ENCODE measurements around the gene MCM9. TPM values are rescaled to one million over a fixed set of nuclear protein-coding genes. Genes with fewer than 3 reads are reported as not detected.
A peak's percentile ranks its signal among the peaks of the same experiment; 100 is the strongest.

Gene MCM9
- total and polyA plus RNA-seq, 2 donors (not counting 1 experiment from before 2014, with no cell fraction given), result 1.2 to 9.6 TPM

GRCh38 chr6:118893064-118893806, 41.7 kb downstream of the MCM9 start:
- Histone ChIP-seq H2AFZ (ENCODE audit: low read length) (peak overlapping the region; percentile 68), H3K36me3 (ENCODE audit: control insufficient read depth, insufficient read depth, low read length) (no peaks in the 10 kb centered on the region), H3K9me3 (ENCODE audit: control insufficient read depth, insufficient read depth, low read depth, low read length) (no peaks in the 10 kb centered on the region), H3K27me3 (ENCODE audit: control insufficient read depth, insufficient read depth, low read length) (no peaks in the 10 kb centered on the region), H3K4me2 (ENCODE audit: extremely low read depth, insufficient read depth, low read length) (peak overlapping the region; percentile 80), H3K4me3 (replicated peaks in 1 of 4; ENCODE audit: control extremely low read depth in 1 of 4, insufficient read depth in 1 of 4, low read depth in 3 of 4, low read length in 4 of 4) (peak overlapping the region; percentile 39 to 77 (median 66)), H3K9ac (ENCODE audit: insufficient read depth, low read length) (peak overlapping the region; percentile 51), H4K20me1 (ENCODE audit: control insufficient read depth, extremely low read depth, insufficient read depth, low read length) (no peaks in the 10 kb centered on the region), H3K79me2 (ENCODE audit: control insufficient read depth, insufficient read depth, low read length) (peaks cover 31% of the 10 kb centered on the region), H3K4me1 (ENCODE audit: control insufficient read depth, extremely low read depth, insufficient read depth, low read length) (peaks cover 2% of the 10 kb centered on the region), H3K27ac (ENCODE audit: insufficient read depth, low read length) (peak overlapping the region; percentile 80)
- DNase-seq (ENCODE audit: low read depth in 2 of 2), result peak; percentile 64 to 86
- TF ChIP-seq EZH2 (IDR thresholded peaks at IDR 0.05; ENCODE audit: low read length, missing control alignments), result no peak
- no peak for TF ChIP-seq CTCF (conservative IDR thresholded peaks at IDR 0.05 in 1 of 2, IDR thresholded peaks at IDR 0.05 in 1 of 2; ENCODE audit: low read depth in 1 of 2, low read length in 2 of 2)

DNA sequence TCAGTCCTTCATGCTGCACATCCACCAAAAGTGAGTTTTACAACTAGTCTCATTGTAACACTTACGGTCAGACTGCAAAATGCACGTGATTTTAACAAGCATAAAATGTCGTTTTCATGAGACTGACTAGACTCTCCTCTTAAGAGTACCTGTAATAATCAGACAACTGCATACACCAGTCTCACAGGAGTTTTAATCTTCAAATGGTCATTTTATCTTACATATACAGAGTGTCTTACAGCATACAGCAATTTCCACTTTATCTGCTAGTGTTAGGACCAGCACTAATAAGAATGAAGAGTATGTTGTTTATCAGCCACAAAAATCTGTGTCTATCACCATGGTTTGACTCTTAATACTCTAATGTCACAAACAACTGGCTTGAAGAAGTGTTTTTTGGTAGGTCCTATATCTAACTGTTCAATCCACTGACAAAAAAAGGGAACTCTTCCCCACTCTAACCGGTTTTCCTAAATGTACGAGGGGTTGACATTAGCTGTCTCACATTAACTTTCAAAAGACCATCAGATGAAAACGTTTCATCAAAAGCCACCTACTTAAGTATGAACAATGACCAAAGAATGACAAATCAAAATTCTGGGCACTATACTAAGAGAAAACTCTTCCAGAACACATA, 42.5 kb downstream of the MCM9 start:
- H3K4me2 ChIP-seq (ENCODE audit: extremely low read depth, insufficient read depth, low read length), result peak overlapping the region; percentile 80
- no peaks in the 10 kb centered on the region for H3K27me3 ChIP-seq (ENCODE audit: control insufficient read depth, insufficient read depth, low read length)
- no peaks in the 10 kb centered on the region for H3K36me3 ChIP-seq (ENCODE audit: control insufficient read depth, insufficient read depth, low read length)
- peak in 1 of 2 donors; percentile 44 for DNase-seq (ENCODE audit: low read depth in 2 of 2)
- H3K4me1 ChIP-seq (ENCODE audit: control insufficient read depth, extremely low read depth, insufficient read depth, low read length), result peaks cover 2% of the 10 kb centered on the region
- H3K9me3 ChIP-seq (ENCODE audit: control insufficient read depth, insufficient read depth, low read depth, low read length), result no peaks in the 10 kb centered on the region
- TF ChIP-seq EZH2 (IDR thresholded peaks at IDR 0.05; ENCODE audit: low read length, missing control alignments), result no peak
- no peak for TF ChIP-seq CTCF (conservative IDR thresholded peaks at IDR 0.05 in 1 of 2, IDR thresholded peaks at IDR 0.05 in 1 of 2; ENCODE audit: low read depth in 1 of 2, low read length in 2 of 2)
- H3K4me3 ChIP-seq (replicated peaks in 1 of 4; ENCODE audit: control extremely low read depth in 1 of 4, insufficient read depth in 1 of 4, low read depth in 3 of 4, low read length in 4 of 4), result peak overlapping the region; percentile 39 to 77 (median 66)
- peaks cover 25% of the 10 kb centered on the region for H3K79me2 ChIP-seq (ENCODE audit: control insufficient read depth, insufficient read depth, low read length)
- peak overlapping the region; percentile 80 for H3K27ac ChIP-seq (ENCODE audit: insufficient read depth, low read length)
- no peak overlapping the region for H3K9ac ChIP-seq (ENCODE audit: insufficient read depth, low read length)
- peak overlapping the region; percentile 68 for H2AFZ ChIP-seq (ENCODE audit: low read length)
- no peaks in the 10 kb centered on the region for H4K20me1 ChIP-seq (ENCODE audit: control insufficient read depth, extremely low read depth, insufficient read depth, low read length)

- no peak overlapping the region for H3K27ac ChIP-seq (ENCODE audit: insufficient read depth, low read length)
- TF ChIP-seq CTCF (conservative IDR thresholded peaks at IDR 0.05 in 1 of 2, IDR thresholded peaks at IDR 0.05 in 1 of 2; ENCODE audit: low read depth in 1 of 2, low read length in 2 of 2) (no peak), EZH2 (IDR thresholded peaks at IDR 0.05; ENCODE audit: low read length, missing control alignments) (no peak)
- H3K36me3 ChIP-seq (ENCODE audit: control insufficient read depth, insufficient read depth, low read length), result no peaks in the 10 kb centered on the region
- peak overlapping the region in 1 of 4 experiments; percentile 77 for H3K4me3 ChIP-seq (replicated peaks in 1 of 4; ENCODE audit: control extremely low read depth in 1 of 4, insufficient read depth in 1 of 4, low read depth in 3 of 4, low read length in 4 of 4)
- H3K79me2 ChIP-seq (ENCODE audit: control insufficient read depth, insufficient read depth, low read length), result peaks cover 13% of the 10 kb centered on the region
- H3K4me1 ChIP-seq (ENCODE audit: control insufficient read depth, extremely low read depth, insufficient read depth, low read length), result peaks cover 2% of the 10 kb centered on the region
- no peaks in the 10 kb centered on the region for H4K20me1 ChIP-seq (ENCODE audit: control insufficient read depth, extremely low read depth, insufficient read depth, low read length)
- no peak overlapping the region for H3K9ac ChIP-seq (ENCODE audit: insufficient read depth, low read length)
- no peak for DNase-seq (ENCODE audit: low read depth in 2 of 2)
- H3K4me2 ChIP-seq (ENCODE audit: extremely low read depth, insufficient read depth, low read length), result no peak overlapping the region
- no peak overlapping the region for H2AFZ ChIP-seq (ENCODE audit: low read length)
- no peaks in the 10 kb centered on the region for H3K27me3 ChIP-seq (ENCODE audit: control insufficient read depth, insufficient read depth, low read length)
- H3K9me3 ChIP-seq (ENCODE audit: control insufficient read depth, insufficient read depth, low read depth, low read length), result no peaks in the 10 kb centered on the region
These were observed 43.8 kb downstream of the MCM9 start for GRCh38 chr6:118890997-118891790.
